ENCODE results near the gene FGF18. TPM values are rescaled to one million over a fixed set of nuclear protein-coding genes. Genes with fewer than 3 reads are reported as not detected.

The FGF18 gene
- polyA plus RNA-seq, 3 donors = not detected

- Histone ChIP-seq H3K4me1 (ENCODE audit: control insufficient read depth in 1 of 2, insufficient read depth in 2 of 2, low read length in 2 of 2) (no peaks in the 10 kb centered on the region), H4K20me1 (ENCODE audit: insufficient read depth, low read length) (no peaks in the 10 kb centered on the region), H3K4me2 (replicated peaks; ENCODE audit: extremely low read depth, low read length, poor library complexity, severe bottlenecking) (no peak overlapping the region), H3K27ac (ENCODE audit: low read depth in 1 of 2, low read length in 2 of 2) (no peak overlapping the region), H2AFZ (ENCODE audit: insufficient read depth, low read depth, low read length, poor library complexity, severe bottlenecking) (no peak overlapping the region), H3K79me2 (ENCODE audit: insufficient read depth, low read length) (no peaks in the 10 kb centered on the region), H3K9ac (ENCODE audit: insufficient read depth, low read length, poor library complexity, severe bottlenecking) (no peak overlapping the region), H3K27me3 (ENCODE audit: control insufficient read depth in 2 of 2, insufficient read depth in 2 of 2, low read length in 2 of 2) (no peaks in the 10 kb centered on the region), H3K36me3 (replicated peaks in 1 of 2; ENCODE audit: control insufficient read depth in 1 of 2, insufficient read depth in 2 of 2, low read length in 2 of 2) (no peaks in the 10 kb centered on the region), H3K4me3 (replicated peaks in 1 of 3; ENCODE audit: low read depth in 2 of 3, low read length in 3 of 3) (no peak overlapping the region), H3K9me3 (replicated peaks in 1 of 2; ENCODE audit: control insufficient read depth in 1 of 2, insufficient read depth in 1 of 2, low read length in 2 of 2) (no peaks in the 10 kb centered on the region)
- H3K36me3 Mint-ChIP-seq = no peaks in the 10 kb centered on the region
- no peaks in the 10 kb centered on the region for H3K9me3 Mint-ChIP-seq
- H3K4me1 Mint-ChIP-seq = peaks cover 2% of the 10 kb centered on the region
- TF ChIP-seq, protein P1, sequence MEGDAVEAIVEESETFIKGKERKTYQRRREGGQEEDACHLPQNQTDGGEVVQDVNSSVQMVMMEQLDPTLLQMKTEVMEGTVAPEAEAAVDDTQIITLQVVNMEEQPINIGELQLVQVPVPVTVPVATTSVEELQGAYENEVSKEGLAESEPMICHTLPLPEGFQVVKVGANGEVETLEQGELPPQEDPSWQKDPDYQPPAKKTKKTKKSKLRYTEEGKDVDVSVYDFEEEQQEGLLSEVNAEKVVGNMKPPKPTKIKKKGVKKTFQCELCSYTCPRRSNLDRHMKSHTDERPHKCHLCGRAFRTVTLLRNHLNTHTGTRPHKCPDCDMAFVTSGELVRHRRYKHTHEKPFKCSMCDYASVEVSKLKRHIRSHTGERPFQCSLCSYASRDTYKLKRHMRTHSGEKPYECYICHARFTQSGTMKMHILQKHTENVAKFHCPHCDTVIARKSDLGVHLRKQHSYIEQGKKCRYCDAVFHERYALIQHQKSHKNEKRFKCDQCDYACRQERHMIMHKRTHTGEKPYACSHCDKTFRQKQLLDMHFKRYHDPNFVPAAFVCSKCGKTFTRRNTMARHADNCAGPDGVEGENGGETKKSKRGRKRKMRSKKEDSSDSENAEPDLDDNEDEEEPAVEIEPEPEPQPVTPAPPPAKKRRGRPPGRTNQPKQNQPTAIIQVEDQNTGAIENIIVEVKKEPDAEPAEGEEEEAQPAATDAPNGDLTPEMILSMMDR (IDR thresholded peaks at IDR 0.05) = no peak
- 91% methylated on average over 16 of the region's 21 CpGs for WGBS (ENCODE audit: insufficient coverage)
- no peak overlapping the region for H3K27ac Mint-ChIP-seq
- no peak for DNase-seq
- peaks cover 2 to 6% (median 2%) of the 10 kb centered on the region in 3 donors for H3K27me3 Mint-ChIP-seq (ENCODE audit: low read depth in 3 of 3)
- H3K4me3 Mint-ChIP-seq = no peak overlapping the region
- intact Hi-C loops (cut with micrococcal nuclease) = loop anchor here (5.0 kb wide), 1 partner anchor 424 kb away; no protein-coding TSS in a partner anchor
These were observed 64.2 kb downstream of the FGF18 start for GRCh38 chr5:171483551-171484135.

DNA sequence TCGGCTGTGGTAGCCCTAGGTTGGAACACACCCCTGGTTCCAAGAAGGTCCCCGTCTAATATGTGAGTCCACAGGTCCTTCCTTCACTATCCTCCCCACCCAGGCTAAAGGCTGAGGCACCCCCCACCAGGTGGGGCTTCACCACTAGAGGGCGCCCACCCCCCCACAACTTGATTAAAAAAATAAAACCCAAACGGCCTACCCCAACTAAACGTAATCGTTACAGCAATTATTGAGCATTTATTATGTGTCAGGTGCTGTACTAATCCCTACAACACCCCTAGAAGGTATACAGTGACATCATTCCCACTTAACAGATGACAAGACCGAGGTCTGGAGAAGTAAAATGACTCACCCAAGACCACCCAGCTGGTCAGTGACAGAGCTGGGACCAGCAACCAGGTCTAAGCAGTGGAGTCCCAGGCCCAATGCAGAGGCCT, 65.0 kb downstream of the FGF18 start:
- H3K27me3 ChIP-seq (ENCODE audit: control insufficient read depth in 2 of 2, insufficient read depth in 2 of 2, low read length in 2 of 2) = no peaks in the 10 kb centered on the region
- 59% methylated on average over 3 of the region's 7 CpGs for WGBS (ENCODE audit: insufficient coverage)
- peak; percentile 1 to 26 (median 10) for DNase-seq
- intact Hi-C loops (cut with micrococcal nuclease) = loop anchor here (5.0 kb wide), 1 partner anchor 423 kb away; no protein-coding TSS in a partner anchor
- H3K9me3 Mint-ChIP-seq = no peaks in the 10 kb centered on the region
- H3K4me1 ChIP-seq (ENCODE audit: control insufficient read depth in 1 of 2, insufficient read depth in 2 of 2, low read length in 2 of 2) = no peaks in the 10 kb centered on the region
- H4K20me1 ChIP-seq (ENCODE audit: insufficient read depth, low read length) = no peaks in the 10 kb centered on the region
- no peak overlapping the region for H3K4me3 Mint-ChIP-seq
- peaks cover 5 to 7% (median 6%) of the 10 kb centered on the region in 3 donors for H3K27me3 Mint-ChIP-seq (ENCODE audit: low read depth in 3 of 3)
- peaks cover 2% of the 10 kb centered on the region for H3K4me1 Mint-ChIP-seq
- no peak overlapping the region for H2AFZ ChIP-seq (ENCODE audit: insufficient read depth, low read depth, low read length, poor library complexity, severe bottlenecking)
- H3K36me3 Mint-ChIP-seq = no peaks in the 10 kb centered on the region
- H3K9me3 ChIP-seq (replicated peaks in 1 of 2; ENCODE audit: control insufficient read depth in 1 of 2, insufficient read depth in 1 of 2, low read length in 2 of 2) = no peaks in the 10 kb centered on the region
- H3K27ac ChIP-seq (ENCODE audit: low read depth in 1 of 2, low read length in 2 of 2) = no peak overlapping the region
- H3K4me2 ChIP-seq (replicated peaks; ENCODE audit: extremely low read depth, low read length, poor library complexity, severe bottlenecking) = no peak overlapping the region
- no peaks in the 10 kb centered on the region for H3K79me2 ChIP-seq (ENCODE audit: insufficient read depth, low read length)
- H3K27ac Mint-ChIP-seq = no peak overlapping the region
- no peak overlapping the region for H3K9ac ChIP-seq (ENCODE audit: insufficient read depth, low read length, poor library complexity, severe bottlenecking)
- H3K36me3 ChIP-seq (replicated peaks in 1 of 2; ENCODE audit: control insufficient read depth in 1 of 2, insufficient read depth in 2 of 2, low read length in 2 of 2) = no peaks in the 10 kb centered on the region
- TF ChIP-seq, protein P1 (IDR thresholded peaks at IDR 0.05) = peak; percentile 73
- no peak overlapping the region for H3K4me3 ChIP-seq (replicated peaks in 1 of 3; ENCODE audit: low read depth in 2 of 3, low read length in 3 of 3)
